Activated naive CD4-positive, alpha-beta T cell treated with anti-CD3 and anti-CD28 coated beads, Interleukin-2, amount 10 ng/mL, durations not matched to agents 7 days and 5 days (primary cell): Measurements from ENCODE around the gene ACKR3.
A peak's percentile ranks its signal among the peaks of the same experiment; 100 is the strongest.

ENCODE experiments used
- CTCF ChIA-PET: fragments of 350-600 bp; sonication (Branson Sonifier 250); formaldehyde crosslinking; loops from one replicate; lab custom pipeline; 2021; ENCODE audit warnings: antibody characterized with exemption; lab: Charles Lee
- DNase-seq: peaks from one replicate; pipeline ENCODE4 v3.0.0-alpha.2; 2020
- H3K27ac Mint-ChIP-seq: one replicate; pipeline ENCODE4 v1.8.0; 2021; ENCODE audit warnings: mild to moderate bottlenecking, moderate library complexity, mixed read lengths
- H3K27me3 Mint-ChIP-seq: one replicate; pipeline ENCODE4 v1.8.0; 2021; ENCODE audit warnings: mild to moderate bottlenecking, mixed read lengths
- H3K36me3 Mint-ChIP-seq: one replicate; pipeline ENCODE4 v1.8.0; 2021; ENCODE audit warnings: mixed read lengths
- H3K4me1 Mint-ChIP-seq: one replicate; pipeline ENCODE4 v1.8.0; 2021; ENCODE audit warnings: mixed read lengths
- H3K4me3 Mint-ChIP-seq: one replicate; pipeline ENCODE4 v1.8.0; 2021; ENCODE audit warnings: mild to moderate bottlenecking, moderate library complexity, mixed read lengths
- H3K9me3 Mint-ChIP-seq: one replicate; pipeline ENCODE4 v1.8.0; 2021; ENCODE audit warnings: mixed read lengths

The ACKR3 gene

GRCh38 chr2:236588932-236589592, 19.4 kb downstream of the ACKR3 start:
- no peak for DNase-seq
- H3K4me3 Mint-ChIP-seq: no peak overlapping the region
- no peaks in the 10 kb centered on the region for H3K9me3 Mint-ChIP-seq
- H3K4me1 Mint-ChIP-seq: no peaks in the 10 kb centered on the region
- H3K27ac Mint-ChIP-seq: no peak overlapping the region
- H3K36me3 Mint-ChIP-seq: no peaks in the 10 kb centered on the region
- CTCF ChIA-PET: no interaction called here
- H3K27me3 Mint-ChIP-seq: no peaks in the 10 kb centered on the region

DNA sequence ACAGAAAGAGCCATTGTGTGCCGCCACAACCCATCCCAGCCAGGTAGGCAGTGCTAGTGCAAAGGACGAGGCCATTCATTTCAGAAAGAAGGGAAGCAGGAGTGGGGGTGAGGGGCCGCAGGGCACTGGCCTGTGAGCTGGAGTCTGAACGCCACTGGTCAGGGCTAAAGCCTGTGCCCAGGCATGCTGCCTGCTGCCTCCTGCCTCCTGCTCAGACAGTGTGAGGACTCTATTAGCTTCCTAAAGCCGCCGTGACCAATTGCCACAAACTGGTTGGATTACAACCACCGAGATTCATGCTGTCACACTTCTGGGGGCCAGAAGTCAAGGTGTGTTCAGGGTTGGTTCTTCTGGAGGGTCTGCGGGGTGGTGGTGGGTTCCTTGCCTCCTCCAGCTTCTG, 21.2 kb downstream of the ACKR3 start:
- no peak overlapping the region for H3K27ac Mint-ChIP-seq
- DNase-seq: no peak
- CTCF ChIA-PET: no interaction called here

GRCh38 chr2:236592821-236593220, 23.2 kb downstream of the ACKR3 start:
- H3K4me1 Mint-ChIP-seq: no peaks in the 10 kb centered on the region
- H3K27me3 Mint-ChIP-seq: no peaks in the 10 kb centered on the region
- CTCF ChIA-PET: no interaction called here
- H3K27ac Mint-ChIP-seq: no peak overlapping the region
- H3K4me3 Mint-ChIP-seq: no peak overlapping the region
- DNase-seq: no peak
- H3K36me3 Mint-ChIP-seq: no peaks in the 10 kb centered on the region
- H3K9me3 Mint-ChIP-seq: no peaks in the 10 kb centered on the region

More for the DNA sequence above, 21.2 kb downstream of the ACKR3 start:
- no peak overlapping the region for H3K4me3 Mint-ChIP-seq
- H3K9me3 Mint-ChIP-seq: no peaks in the 10 kb centered on the region
- H3K27me3 Mint-ChIP-seq: no peaks in the 10 kb centered on the region
- no peaks in the 10 kb centered on the region for H3K4me1 Mint-ChIP-seq
- H3K36me3 Mint-ChIP-seq: no peaks in the 10 kb centered on the region

DNA sequence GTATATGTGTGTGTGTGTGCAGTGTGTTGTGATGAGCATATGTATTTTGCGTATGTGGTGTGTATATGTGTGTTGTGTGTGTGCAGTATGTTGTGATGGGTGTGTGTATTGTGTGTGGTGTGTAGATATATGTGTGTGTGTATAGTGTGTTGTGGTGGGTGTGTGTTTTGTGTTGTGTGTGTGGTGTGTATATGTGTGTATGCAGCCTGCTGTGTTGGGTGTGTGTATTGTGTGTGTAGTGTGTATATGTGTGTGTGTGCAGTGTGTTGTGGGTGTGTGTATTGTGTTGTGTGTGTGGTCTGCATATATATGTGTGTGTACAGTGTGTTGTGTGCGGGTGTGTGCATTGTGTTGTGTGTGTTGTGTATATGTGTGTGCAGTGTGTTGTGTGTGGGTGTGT, 23.9 kb downstream of the ACKR3 start:
- H3K27me3 Mint-ChIP-seq: no peaks in the 10 kb centered on the region
- no peaks in the 10 kb centered on the region for H3K9me3 Mint-ChIP-seq
- H3K4me3 Mint-ChIP-seq: no peak overlapping the region
- no peaks in the 10 kb centered on the region for H3K36me3 Mint-ChIP-seq
- no peak for DNase-seq
- CTCF ChIA-PET: no interaction called here
- H3K4me1 Mint-ChIP-seq: no peaks in the 10 kb centered on the region
- H3K27ac Mint-ChIP-seq: no peak overlapping the region

DNA sequence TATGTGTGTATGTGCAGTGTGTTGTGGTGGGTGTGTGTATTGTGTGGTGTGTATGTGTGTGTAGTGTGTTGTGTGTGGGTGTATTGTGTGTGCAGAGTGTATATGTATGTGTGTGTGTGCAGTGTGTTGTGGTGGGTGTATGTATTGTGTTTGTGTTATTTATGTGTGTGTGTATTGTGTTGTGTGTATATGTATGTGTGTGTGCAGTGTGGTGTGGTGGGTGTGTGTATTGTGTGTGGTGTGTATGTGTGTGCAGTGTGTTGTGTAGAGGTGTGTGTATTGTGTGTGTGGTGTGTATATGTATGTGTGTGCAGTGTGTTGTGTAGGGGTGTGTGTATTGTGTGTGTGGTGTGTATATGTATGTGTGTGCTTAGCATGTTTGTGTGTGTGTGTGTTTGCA, 24.3 kb downstream of the ACKR3 start:
- no peaks in the 10 kb centered on the region for H3K4me1 Mint-ChIP-seq
- no peaks in the 10 kb centered on the region for H3K36me3 Mint-ChIP-seq
- H3K27ac Mint-ChIP-seq: no peak overlapping the region
- no peak overlapping the region for H3K4me3 Mint-ChIP-seq
- DNase-seq: no peak
- CTCF ChIA-PET: no interaction called here
- H3K27me3 Mint-ChIP-seq: no peaks in the 10 kb centered on the region
- no peaks in the 10 kb centered on the region for H3K9me3 Mint-ChIP-seq

DNA sequence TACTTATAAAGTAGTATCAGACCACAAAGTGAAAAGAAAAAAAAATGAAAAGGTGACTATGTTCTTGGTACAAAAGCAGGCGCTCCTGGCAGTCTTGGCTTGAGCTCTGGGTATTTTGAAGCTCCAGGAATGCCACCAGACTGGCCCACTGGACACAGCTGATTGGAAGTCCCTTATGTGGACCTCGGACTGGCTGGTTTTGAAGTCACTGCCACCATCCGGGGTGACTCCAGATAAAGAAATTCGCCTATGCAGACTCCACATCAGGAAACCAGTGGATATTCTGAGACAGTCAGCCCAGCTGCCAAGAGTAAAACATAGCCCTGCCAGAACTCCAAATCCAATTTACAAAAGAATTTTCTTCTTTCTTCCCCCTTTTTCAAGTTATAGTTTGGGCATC, 28.0 kb downstream of the ACKR3 start:
- H3K27me3 Mint-ChIP-seq: peaks cover 9% of the 10 kb centered on the region
- CTCF ChIA-PET: no interaction called here
- no peaks in the 10 kb centered on the region for H3K36me3 Mint-ChIP-seq
- no peaks in the 10 kb centered on the region for H3K9me3 Mint-ChIP-seq
- H3K4me3 Mint-ChIP-seq: no peak overlapping the region
- H3K4me1 Mint-ChIP-seq: no peaks in the 10 kb centered on the region
- DNase-seq: no peak
- no peak overlapping the region for H3K27ac Mint-ChIP-seq

GRCh38 chr2:236599059-236599458, 29.4 kb downstream of the ACKR3 start:
- Mint-ChIP-seq H3K36me3 (no peaks in the 10 kb centered on the region), H3K4me1 (no peaks in the 10 kb centered on the region), H3K9me3 (no peaks in the 10 kb centered on the region), H3K27ac (peak overlapping the region; percentile 21), H3K4me3 (no peak overlapping the region), H3K27me3 (peaks cover 20% of the 10 kb centered on the region)
- DNase-seq: no peak
- CTCF ChIA-PET: no interaction called here

DNA sequence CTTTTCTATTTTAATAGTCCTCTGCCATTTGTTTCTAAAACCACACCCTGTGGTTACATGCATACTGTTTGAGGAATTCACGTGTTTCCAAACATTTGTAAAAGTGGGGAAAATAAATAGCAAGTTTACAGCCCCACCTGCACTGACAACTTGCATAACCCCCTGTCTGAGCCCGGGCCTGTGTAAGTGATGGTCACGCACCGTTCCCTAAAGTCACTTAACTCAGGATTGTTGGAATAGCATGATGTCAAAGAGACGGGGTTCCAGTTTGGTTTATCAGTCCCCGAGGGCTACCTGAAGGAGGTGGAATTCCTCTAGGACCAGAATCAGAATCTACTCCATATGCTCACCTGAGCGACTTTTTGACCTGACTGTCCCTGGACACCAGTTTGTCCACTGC, 30.5 kb downstream of the ACKR3 start:
- Mint-ChIP-seq H3K27ac (no peak overlapping the region), H3K9me3 (no peaks in the 10 kb centered on the region), H3K27me3 (peaks cover 31% of the 10 kb centered on the region), H3K36me3 (no peaks in the 10 kb centered on the region), H3K4me3 (no peak overlapping the region), H3K4me1 (no peaks in the 10 kb centered on the region)
- CTCF ChIA-PET: no interaction called here
- no peak for DNase-seq

DNA sequence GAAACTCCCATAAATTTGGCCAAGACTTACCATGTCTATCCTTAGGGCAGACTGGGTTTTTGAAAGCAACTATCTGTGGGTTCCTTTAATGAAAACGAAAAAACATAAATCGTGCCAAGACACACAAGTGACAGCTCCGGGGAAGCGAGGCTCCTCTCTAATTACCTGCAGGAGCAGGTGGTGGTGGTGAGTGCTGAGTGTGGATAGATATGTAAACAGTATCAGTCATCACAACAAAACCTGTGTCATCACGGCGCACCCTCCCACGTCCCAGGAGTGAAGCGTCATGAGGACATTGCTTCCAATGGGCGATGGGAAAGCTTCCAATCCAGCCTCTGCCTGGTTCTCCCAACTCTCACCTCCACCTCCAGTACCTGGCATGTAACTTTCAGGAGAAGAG, 31.3 kb downstream of the ACKR3 start:
- Mint-ChIP-seq H3K9me3 (no peaks in the 10 kb centered on the region), H3K4me3 (no peak overlapping the region), H3K27me3 (peaks cover 38% of the 10 kb centered on the region), H3K36me3 (no peaks in the 10 kb centered on the region), H3K27ac (no peak overlapping the region), H3K4me1 (no peaks in the 10 kb centered on the region)
- DNase-seq: no peak
- CTCF ChIA-PET: no interaction called here

DNA sequence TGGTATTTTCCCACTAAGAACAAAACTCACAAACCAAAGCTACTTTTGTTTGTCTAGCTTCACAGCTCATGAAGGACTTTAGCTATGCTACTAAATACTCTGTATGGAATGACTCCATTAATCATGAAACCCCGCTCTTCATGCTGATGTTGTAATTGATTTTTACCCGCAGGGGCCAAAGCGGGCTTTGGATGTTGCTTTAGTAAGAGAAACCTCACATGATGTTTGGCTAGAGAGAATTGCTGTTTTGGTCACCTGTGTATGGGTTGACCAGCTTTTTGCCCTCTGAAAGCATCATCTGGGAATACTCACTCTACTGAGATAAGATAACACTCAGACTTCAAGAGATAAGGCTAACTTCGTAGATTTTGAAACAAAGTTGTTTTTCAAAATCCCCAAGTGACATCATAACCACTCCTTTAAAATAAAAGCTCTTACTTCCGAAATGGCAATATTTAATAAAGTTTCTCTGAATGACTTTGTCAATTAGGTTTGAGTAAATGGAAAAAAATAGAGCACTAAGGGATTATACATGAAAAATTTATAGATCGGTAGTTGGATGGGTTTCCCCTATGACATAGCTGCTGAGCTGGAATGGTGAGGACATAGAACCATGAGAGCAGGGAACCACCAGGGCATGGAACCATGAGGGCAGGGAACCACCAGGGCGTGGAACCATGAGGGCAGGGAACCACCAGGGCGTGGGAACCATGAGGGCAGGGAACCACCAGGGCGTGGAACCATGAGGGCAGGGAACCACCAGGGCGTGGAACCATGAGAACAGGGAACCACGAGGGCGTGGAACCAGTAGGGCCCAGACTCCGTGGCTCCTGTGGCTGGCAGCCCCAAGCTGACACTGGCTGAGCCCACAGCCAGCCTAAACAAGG, 31.9 kb downstream of the ACKR3 start:
- H3K36me3 Mint-ChIP-seq: no peaks in the 10 kb centered on the region
- CTCF ChIA-PET: no interaction called here
- DNase-seq: no peak
- H3K9me3 Mint-ChIP-seq: no peaks in the 10 kb centered on the region
- H3K27ac Mint-ChIP-seq: no peak overlapping the region
- H3K4me1 Mint-ChIP-seq: no peaks in the 10 kb centered on the region
- no peak overlapping the region for H3K4me3 Mint-ChIP-seq
- peaks cover 45% of the 10 kb centered on the region for H3K27me3 Mint-ChIP-seq

DNA sequence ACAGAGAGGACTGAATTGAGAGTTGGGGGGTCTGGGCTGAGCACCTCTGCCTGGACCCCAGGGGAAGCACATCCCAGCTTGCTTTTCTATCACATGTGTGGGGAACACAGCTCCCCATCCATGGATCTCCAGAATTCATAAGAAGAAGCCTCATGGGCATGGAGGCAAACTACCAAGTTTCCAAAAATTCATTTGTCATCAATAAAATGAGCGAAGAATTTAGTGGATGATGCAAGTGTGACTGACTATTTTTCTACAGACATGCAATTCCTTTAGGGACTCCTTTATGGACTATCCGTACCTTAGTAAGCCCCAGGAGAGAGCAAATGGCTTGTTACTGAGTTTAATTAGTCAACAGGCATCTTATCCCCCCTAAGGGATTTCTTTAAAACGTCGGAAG, 33.1 kb downstream of the ACKR3 start:
- Mint-ChIP-seq H3K9me3 (no peaks in the 10 kb centered on the region), H3K4me3 (no peak overlapping the region), H3K27me3 (peaks cover 54% of the 10 kb centered on the region), H3K36me3 (no peaks in the 10 kb centered on the region), H3K27ac (no peak overlapping the region), H3K4me1 (no peaks in the 10 kb centered on the region)
- DNase-seq: no peak
- CTCF ChIA-PET: no interaction called here

DNA sequence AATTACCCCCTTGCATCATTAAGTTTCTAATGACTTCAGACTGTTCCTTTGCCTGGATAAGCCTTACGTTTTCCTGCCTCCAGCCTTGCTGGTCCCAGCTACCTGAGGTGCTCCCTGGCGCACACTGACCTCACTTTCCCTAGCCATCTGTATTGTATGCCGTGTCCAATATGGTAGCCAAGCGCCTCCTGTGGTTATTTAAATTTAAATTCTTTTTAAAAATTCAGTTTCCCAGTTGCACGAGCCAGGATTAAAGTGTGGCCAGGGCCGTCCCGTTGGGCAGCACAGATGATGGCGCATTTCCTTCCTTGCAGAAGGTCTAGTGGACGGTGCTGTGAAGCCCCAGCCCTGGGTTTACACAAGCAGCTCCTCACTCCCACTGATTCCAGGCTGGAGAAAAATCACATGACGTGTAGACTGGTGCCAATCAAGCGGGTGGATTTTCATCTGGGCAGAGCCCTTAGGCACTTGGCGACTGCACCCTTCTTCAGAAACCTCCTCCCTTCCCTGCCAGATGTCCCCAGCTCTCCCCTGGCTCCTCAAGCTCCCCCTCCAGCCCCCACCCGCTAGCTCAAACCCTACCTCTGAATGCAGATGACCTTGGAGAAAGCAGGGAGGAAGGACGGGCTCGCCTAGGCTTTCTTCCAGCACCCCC, 33.9 kb downstream of the ACKR3 start:
- peaks cover 54% of the 10 kb centered on the region for H3K27me3 Mint-ChIP-seq
- CTCF ChIA-PET: interaction anchor here (1.7 kb wide), 1 partner anchor 90 kb away, joined by 4 read pairs; no protein-coding TSS in a partner anchor
- no peaks in the 10 kb centered on the region for H3K36me3 Mint-ChIP-seq
- H3K9me3 Mint-ChIP-seq: no peaks in the 10 kb centered on the region
- no peak overlapping the region for H3K4me3 Mint-ChIP-seq
- H3K27ac Mint-ChIP-seq: no peak overlapping the region
- DNase-seq: no peak
- no peaks in the 10 kb centered on the region for H3K4me1 Mint-ChIP-seq

- no peak overlapping the region for H3K27ac Mint-ChIP-seq
- CTCF ChIA-PET: interaction anchor here (1.7 kb wide), 1 partner anchor 91 kb away, joined by 4 read pairs; no protein-coding TSS in a partner anchor
Measured at GRCh38 chr2:236604575-236605344, 35.1 kb downstream of the ACKR3 start.

GRCh38 chr2:236605345-236605734, 35.7 kb downstream of the ACKR3 start:
- no peaks in the 10 kb centered on the region for H3K36me3 Mint-ChIP-seq
- DNase-seq: no peak
- CTCF ChIA-PET: interaction anchor here (1.7 kb wide), 1 partner anchor 92 kb away, joined by 4 read pairs; no protein-coding TSS in a partner anchor
- H3K4me3 Mint-ChIP-seq: no peak overlapping the region
- no peak overlapping the region for H3K27ac Mint-ChIP-seq
- H3K4me1 Mint-ChIP-seq: no peaks in the 10 kb centered on the region
- H3K9me3 Mint-ChIP-seq: no peaks in the 10 kb centered on the region
- H3K27me3 Mint-ChIP-seq: peaks cover 52% of the 10 kb centered on the region

More at GRCh38 chr2:236604575-236605344, 35.1 kb downstream of the ACKR3 start:
- no peak for DNase-seq
- Mint-ChIP-seq H3K36me3 (no peaks in the 10 kb centered on the region), H3K4me3 (no peak overlapping the region), H3K9me3 (no peaks in the 10 kb centered on the region), H3K4me1 (no peaks in the 10 kb centered on the region), H3K27me3 (peaks cover 54% of the 10 kb centered on the region)
